HEK293 (cell line): ENCODE results near the gene ZDHHC14.

Experiments
- CTCF ChIA-PET: fragments of 350-600 bp; formaldehyde crosslinking; extraction: SDS; loops from one replicate; lab custom pipeline; 2021; ENCODE audit warnings: antibody characterized with exemption; lab: Yijun Ruan, JAX
- POLR2A ChIA-PET: fragments of 300-600 bp; formaldehyde crosslinking; extraction: SDS; loops from one replicate; lab custom pipeline; 2020; ENCODE audit warnings: antibody characterized with exemption, inconsistent platforms; lab: Yijun Ruan, JAX
- H3K27ac ChIP-seq: fragments of 200-500 bp; sonication (Bioruptor generic); 2 replicates; pipeline ENCODE4 v1.5.1; 2014; ENCODE audit warnings: low read depth, low read length, control low read depth, inconsistent platforms; ENCODE audit errors: extremely low read depth
- H3K36me3 ChIP-seq, 2 experiments: fragments of 200-500 bp in 1 of 2; sonication (Bioruptor generic) in 1 of 2; 1 replicate in 1 of 2; 2 replicates in 1 of 2; pipeline ENCODE4 v1.5.1; 2014 to 2017; ENCODE audit warnings: inconsistent platforms in 2 of 2, low read length in 2 of 2; ENCODE audit not compliant: control insufficient read depth in 2 of 2, insufficient read depth in 1 of 2
- H3K4me1 ChIP-seq: fragments of 200-500 bp; sonication (Bioruptor generic); 2 replicates; pipeline ENCODE4 v1.5.1; 2014; ENCODE audit warnings: mild to moderate bottlenecking, low read length, inconsistent platforms; ENCODE audit not compliant: control insufficient read depth, insufficient read depth
- H3K4me3 ChIP-seq: 2 replicates; pipeline ENCODE4 v1.5.1; 2011; ENCODE audit warnings: low read depth, mild to moderate bottlenecking, control low read depth, low read length, moderate library complexity
- H3K9me3 ChIP-seq: fragments of 200-500 bp; sonication (Bioruptor generic); 2 replicates; pipeline ENCODE4 v1.5.1; 2014; ENCODE audit warnings: low read depth, low read length, inconsistent platforms; ENCODE audit not compliant: control insufficient read depth, insufficient read depth
- ATF2 ChIP-seq: fragments of 450-650 bp; formaldehyde crosslinking; IDR thresholded peaks from 2 replicates; pipeline ENCODE4 v1.5.1; 2016; ENCODE audit warnings: missing biosample characterization, missing genetic modification characterization, low read depth
- EGR2 ChIP-seq: fragments of 450-650 bp; formaldehyde crosslinking; IDR thresholded peaks from 2 replicates; pipeline ENCODE4 v1.5.1; 2016; ENCODE audit warnings: low read depth, missing biosample characterization, missing genetic modification characterization
- ELK4 ChIP-seq: IDR thresholded peaks from 2 replicates; pipeline ENCODE4 v1.6.1; 2011; ENCODE audit warnings: mild to moderate bottlenecking, low read depth, low read length, borderline replicate concordance
- GLIS2 ChIP-seq: fragments of 450-650 bp; formaldehyde crosslinking; IDR thresholded peaks from 2 replicates; pipeline ENCODE4 v1.5.1; 2016; ENCODE audit warnings: missing biosample characterization, missing genetic modification characterization
- HOXD13 ChIP-seq: sonication (generic); formaldehyde crosslinking; IDR thresholded peaks from 2 replicates; pipeline ENCODE4 v1.8.0; 2022; ENCODE audit warnings: missing genetic modification reagents, borderline replicate concordance
- KLF1 ChIP-seq: fragments of 450-650 bp; formaldehyde crosslinking; IDR thresholded peaks from 2 replicates; pipeline ENCODE4 v1.5.1; 2016; ENCODE audit warnings: missing biosample characterization, missing genetic modification characterization
- PRDM4 ChIP-seq: fragments of 450-650 bp; formaldehyde crosslinking; IDR thresholded peaks from 2 replicates; pipeline ENCODE4 v1.5.1; 2017; ENCODE audit warnings: missing biosample characterization, missing genetic modification characterization
- SETDB1 ChIP-seq: IDR thresholded peaks from one replicate; pipeline ENCODE4 v1.6.1; 2017; ENCODE audit warnings: mild to moderate bottlenecking, low read length, moderate library complexity, mixed read lengths; ENCODE audit not compliant: insufficient read length
- SP3 ChIP-seq: fragments of 450-650 bp; formaldehyde crosslinking; IDR thresholded peaks from 2 replicates; pipeline ENCODE4 v1.5.1; 2016; ENCODE audit warnings: missing biosample characterization, missing genetic modification characterization
- ZBTB6 ChIP-seq: fragments of 450-650 bp; formaldehyde crosslinking; IDR thresholded peaks from 2 replicates; pipeline ENCODE4 v1.5.1; 2017; ENCODE audit warnings: missing biosample characterization, missing genetic modification characterization
- ZIC2 ChIP-seq: fragments of 450-650 bp; formaldehyde crosslinking; IDR thresholded peaks from 2 replicates; pipeline ENCODE4 v1.5.1; 2016; ENCODE audit warnings: missing biosample characterization, missing genetic modification characterization
- ZNF114 ChIP-seq: fragments of 450-650 bp; formaldehyde crosslinking; IDR thresholded peaks from 2 replicates; pipeline ENCODE4 v1.5.0; 2017; ENCODE audit warnings: missing biosample characterization, missing genetic modification characterization
- ZNF140 ChIP-seq: fragments of 450-650 bp; formaldehyde crosslinking; IDR thresholded peaks from 2 replicates; pipeline ENCODE4 v1.5.1; 2016; ENCODE audit warnings: missing biosample characterization, missing genetic modification characterization
- ZNF211 ChIP-seq: fragments of 450-650 bp; formaldehyde crosslinking; IDR thresholded peaks from 2 replicates; pipeline ENCODE4 v1.5.1; 2016; ENCODE audit warnings: low read depth, missing biosample characterization, missing genetic modification characterization
- ZNF239 ChIP-seq: fragments of 450-650 bp; formaldehyde crosslinking; IDR thresholded peaks from 2 replicates; pipeline ENCODE4 v1.5.1; 2016; ENCODE audit warnings: missing biosample characterization, missing genetic modification characterization
- ZNF24 ChIP-seq: fragments of 450-650 bp; formaldehyde crosslinking; IDR thresholded peaks from 2 replicates; pipeline ENCODE4 v1.5.1; 2016; ENCODE audit warnings: missing biosample characterization, missing genetic modification characterization
- ZNF280D ChIP-seq: fragments of 450-650 bp; formaldehyde crosslinking; IDR thresholded peaks from 2 replicates; pipeline ENCODE4 v1.5.1; 2016; ENCODE audit warnings: missing biosample characterization, missing genetic modification characterization
- ZNF423 ChIP-seq: fragments of 450-650 bp; formaldehyde crosslinking; IDR thresholded peaks from 2 replicates; pipeline ENCODE4 v1.5.1; 2016; ENCODE audit warnings: missing biosample characterization, missing genetic modification characterization
- ZNF501 ChIP-seq: fragments of 450-650 bp; formaldehyde crosslinking; IDR thresholded peaks from 2 replicates; pipeline ENCODE4 v1.5.1; 2016; ENCODE audit warnings: missing biosample characterization, missing genetic modification characterization
- ZNF658 ChIP-seq: fragments of 450-650 bp; formaldehyde crosslinking; IDR thresholded peaks from 2 replicates; pipeline ENCODE4; 2016; ENCODE audit warnings: missing biosample characterization, missing genetic modification characterization
- ZNF791 ChIP-seq: fragments of 450-650 bp; formaldehyde crosslinking; IDR thresholded peaks from 2 replicates; pipeline ENCODE4 v1.5.1; 2016; ENCODE audit warnings: missing biosample characterization, missing genetic modification characterization
- ZNF837 ChIP-seq: fragments of 450-650 bp; formaldehyde crosslinking; IDR thresholded peaks from 2 replicates; pipeline ENCODE4 v1.5.1; 2016; ENCODE audit warnings: missing biosample characterization, missing genetic modification characterization

ZDHHC14 gene

GRCh38 chr6:157560691-157561413 is 179.9 kb downstream of the ZDHHC14 start (continued):
- TF ChIP-seq PRDM4 (tag by site-specific recombination) = no peak
- no peak for TF ChIP-seq GLIS2 (tag by site-specific recombination)
- TF ChIP-seq ZNF239 (tag by site-specific recombination) = no peak
- TF ChIP-seq SETDB1 = no peak
- TF ChIP-seq ELK4 = no peak
- TF ChIP-seq HOXD13 (CRISPR knock-in tag) = no peak
- TF ChIP-seq ZNF501 (tag by site-specific recombination) = no peak
- TF ChIP-seq ZNF837 (tag by site-specific recombination) = no peak
- no peak for TF ChIP-seq ATF2 (tag by site-specific recombination)
- TF ChIP-seq ZNF280D (tag by site-specific recombination) = no peak
- no peak for TF ChIP-seq ZNF791
- TF ChIP-seq ZNF211 (tag by site-specific recombination) = no peak
- TF ChIP-seq ZNF658 (tag by site-specific recombination) = no peak

- CTCF ChIA-PET = no interaction called here
- Histone ChIP-seq H3K4me3 (no peak overlapping the region), H3K4me1 (no peaks in the 10 kb centered on the region)
Measured at GRCh38 chr6:157561414-157561790, 180.4 kb downstream of the ZDHHC14 start.

More at GRCh38 chr6:157561414-157561790, 180.4 kb downstream of the ZDHHC14 start:
- Histone ChIP-seq H3K27ac (no peak overlapping the region), H3K9me3 (no peaks in the 10 kb centered on the region), H3K36me3 (no peaks in the 10 kb centered on the region)
- TF ChIP-seq ZNF140 (tag by site-specific recombination) (no peak), ZIC2 (tag by site-specific recombination) (no peak), ZNF24 (tag by site-specific recombination) (no peak), ZBTB6 (tag by site-specific recombination) (no peak), ZNF423 (tag by site-specific recombination) (no peak), ZNF837 (tag by site-specific recombination) (no peak), EGR2 (no peak), SP3 (tag by site-specific recombination) (no peak), KLF1 (tag by site-specific recombination) (no peak), ZNF114 (no peak)
- POLR2A ChIA-PET = no interaction called here
